ENCODE data around the gene ZBTB49. TPM values are rescaled to one million over a fixed set of nuclear protein-coding genes. Genes with fewer than 3 reads are reported as not detected.

The ZBTB49 gene
- total RNA-seq, 2 experiments from 2014 or later: 5.2 to 6.4 TPM

GRCh38 chr4:4259484-4260100 lies 30.5 kb upstream of the ZBTB49 start:
- ChIA-PET CTCF (interaction anchor here (0.7 to 3.7 kb wide), 31 partner anchors 9 to 260 kb away, joined by 3 to 68 read pairs (median 5); partner anchors contain the start of gene TMEM128), POLR2A (interaction anchor here (0.9 to 1.6 kb wide), 3 partner anchors 10 to 33 kb away, joined by 3 to 6 read pairs (median 5); partner anchors contain the start of gene TMEM128)
- H3K4me3 Mint-ChIP-seq: no peak overlapping the region
- no peaks in the 10 kb centered on the region for H3K9me3 Mint-ChIP-seq (ENCODE audit: insufficient read depth)
- H3K27ac Mint-ChIP-seq: no peak overlapping the region
- DNase-seq (no peak), ATAC-seq (no peak)
- H3K27me3 Mint-ChIP-seq (ENCODE audit: low read depth): peaks cover 3% of the 10 kb centered on the region
- H3K4me1 Mint-ChIP-seq (ENCODE audit: low read depth): peaks cover 3% of the 10 kb centered on the region
- H3K36me3 Mint-ChIP-seq (ENCODE audit: low read depth): no peaks in the 10 kb centered on the region

GRCh38 chr4:4260185-4260751 lies 29.8 kb upstream of the ZBTB49 start:
- ATAC-seq: peak; percentile 98
- Mint-ChIP-seq H3K9me3 (ENCODE audit: insufficient read depth) (no peaks in the 10 kb centered on the region), H3K27me3 (ENCODE audit: low read depth) (peaks cover under 1% of the 10 kb centered on the region)

GRCh38 chr4:4267981-4268380 lies 22.1 kb upstream of the ZBTB49 start:
- peaks cover 25% of the 10 kb centered on the region for H3K4me1 Mint-ChIP-seq (ENCODE audit: low read depth)
- H3K9me3 Mint-ChIP-seq (ENCODE audit: insufficient read depth): no peaks in the 10 kb centered on the region
- no peak overlapping the region for H3K4me3 Mint-ChIP-seq
- no peak for ATAC-seq
- no peaks in the 10 kb centered on the region for H3K27me3 Mint-ChIP-seq (ENCODE audit: low read depth)
- ChIA-PET POLR2A (interaction anchor here (1.1 kb wide), 1 partner anchor 20 kb away, joined by 3 read pairs; the partner anchor contains the start of gene TMEM128), CTCF (interaction anchor here (0.9 to 2.1 kb wide), 7 partner anchors 8 to 67 kb away, joined by 3 to 13 read pairs (median 3); partner anchors contain the start of gene TMEM128)
- H3K27ac Mint-ChIP-seq: no peak overlapping the region
- no peak for DNase-seq
- peaks cover 54% of the 10 kb centered on the region for H3K36me3 Mint-ChIP-seq (ENCODE audit: low read depth)

More at GRCh38 chr4:4260185-4260751, 29.8 kb upstream of the ZBTB49 start:
- DNase-seq: peak; percentile 40
- no peak overlapping the region for H3K27ac Mint-ChIP-seq
- ChIA-PET CTCF (interaction anchor here (0.7 to 3.7 kb wide), 31 partner anchors 8 to 260 kb away, joined by 3 to 68 read pairs (median 5); partner anchors contain the start of gene TMEM128), POLR2A (interaction anchor here (0.9 to 1.6 kb wide), 3 partner anchors 9 to 32 kb away, joined by 3 to 6 read pairs (median 5); partner anchors contain the start of gene TMEM128)
- no peaks in the 10 kb centered on the region for H3K36me3 Mint-ChIP-seq (ENCODE audit: low read depth)
- no peak overlapping the region for H3K4me3 Mint-ChIP-seq
- H3K4me1 Mint-ChIP-seq (ENCODE audit: low read depth): peaks cover 3% of the 10 kb centered on the region

GRCh38 chr4:4268776-4269175 lies 21.3 kb upstream of the ZBTB49 start:
- Mint-ChIP-seq H3K36me3 (ENCODE audit: low read depth) (peaks cover 55% of the 10 kb centered on the region), H3K4me3 (peak overlapping the region; percentile 63), H3K27me3 (ENCODE audit: low read depth) (no peaks in the 10 kb centered on the region), H3K4me1 (ENCODE audit: low read depth) (peaks cover 25% of the 10 kb centered on the region), H3K27ac (peak overlapping the region; percentile 88), H3K9me3 (ENCODE audit: insufficient read depth) (no peaks in the 10 kb centered on the region)
- no peak for DNase-seq
- ATAC-seq: no peak
- CTCF ChIA-PET: interaction anchor here (0.9 to 2.1 kb wide), 6 partner anchors 9 to 161 kb away, joined by 3 to 13 read pairs (median 4); no protein-coding TSS in a partner anchor
- POLR2A ChIA-PET: interaction anchor here (2.0 kb wide), 1 partner anchor 20 kb away, joined by 10 read pairs; the partner anchor contains the start of gene TMEM128

- DNase-seq (peak; percentile 53), ATAC-seq (peak; percentile 77)
- CTCF ChIA-PET: interaction anchor here (1.0 to 2.1 kb wide), 5 partner anchors 9 to 161 kb away, joined by 3 to 13 read pairs (median 4); no protein-coding TSS in a partner anchor
- H3K27me3 Mint-ChIP-seq (ENCODE audit: low read depth): no peaks in the 10 kb centered on the region
- no peaks in the 10 kb centered on the region for H3K9me3 Mint-ChIP-seq (ENCODE audit: insufficient read depth)
- H3K27ac Mint-ChIP-seq: peak overlapping the region; percentile 88
- H3K36me3 Mint-ChIP-seq (ENCODE audit: low read depth): peaks cover 57% of the 10 kb centered on the region
- POLR2A ChIA-PET: interaction anchor here (0.7 to 2.0 kb wide), 2 partner anchors 9 to 21 kb away, joined by 5 to 10 read pairs; partner anchors contain the start of gene TMEM128
- H3K4me1 Mint-ChIP-seq (ENCODE audit: low read depth): peaks cover 26% of the 10 kb centered on the region
- H3K4me3 Mint-ChIP-seq: peak overlapping the region; percentile 63
Measured at GRCh38 chr4:4269331-4269731, 20.7 kb upstream of the ZBTB49 start.

- POLR2A ChIA-PET: interaction anchor here (0.7 to 2.0 kb wide), 2 partner anchors 10 to 22 kb away, joined by 5 to 10 read pairs; partner anchors contain the start of gene TMEM128
Measured at GRCh38 chr4:4269856-4270255, 20.2 kb upstream of the ZBTB49 start.

GRCh38 chr4:4270529-4270928 lies 19.5 kb upstream of the ZBTB49 start:
- peak overlapping the region; percentile 27 for H3K4me3 Mint-ChIP-seq
- H3K36me3 Mint-ChIP-seq (ENCODE audit: low read depth): peaks cover 64% of the 10 kb centered on the region
- POLR2A ChIA-PET: interaction anchor here (2.0 kb wide), 1 partner anchor 22 kb away, joined by 10 read pairs; the partner anchor contains the start of gene TMEM128
- H3K27ac Mint-ChIP-seq: peak overlapping the region; percentile 86
- ATAC-seq (no peak), DNase-seq (no peak)
- no peaks in the 10 kb centered on the region for H3K9me3 Mint-ChIP-seq (ENCODE audit: insufficient read depth)
- H3K4me1 Mint-ChIP-seq (ENCODE audit: low read depth): peaks cover 26% of the 10 kb centered on the region
- H3K27me3 Mint-ChIP-seq (ENCODE audit: low read depth): no peaks in the 10 kb centered on the region
- CTCF ChIA-PET: interaction anchor here (1.0 kb wide), 1 partner anchor 10 kb away, joined by 7 read pairs; no protein-coding TSS in a partner anchor

More at GRCh38 chr4:4269856-4270255, 20.2 kb upstream of the ZBTB49 start:
- Mint-ChIP-seq H3K9me3 (ENCODE audit: insufficient read depth) (no peaks in the 10 kb centered on the region), H3K4me3 (peak overlapping the region; percentile 63), H3K36me3 (ENCODE audit: low read depth) (peaks cover 63% of the 10 kb centered on the region), H3K27me3 (ENCODE audit: low read depth) (no peaks in the 10 kb centered on the region), H3K27ac (peak overlapping the region; percentile 88), H3K4me1 (ENCODE audit: low read depth) (peaks cover 26% of the 10 kb centered on the region)
- CTCF ChIA-PET: interaction anchor here (1.0 kb wide), 1 partner anchor 10 kb away, joined by 7 read pairs; no protein-coding TSS in a partner anchor
- ATAC-seq (peak; percentile 78), DNase-seq (peak; percentile 42)

- Mint-ChIP-seq H3K4me1 (ENCODE audit: low read depth) (peaks cover 25% of the 10 kb centered on the region), H3K4me3 (no peak overlapping the region), H3K9me3 (ENCODE audit: insufficient read depth) (no peaks in the 10 kb centered on the region), H3K27me3 (ENCODE audit: low read depth) (no peaks in the 10 kb centered on the region), H3K36me3 (ENCODE audit: low read depth) (peaks cover 56% of the 10 kb centered on the region), H3K27ac (peak overlapping the region; percentile 14)
- ATAC-seq (no peak), DNase-seq (no peak)
- POLR2A ChIA-PET: no interaction called here
- CTCF ChIA-PET: interaction anchor here (1.0 kb wide), 1 partner anchor 12 kb away, joined by 3 read pairs; no protein-coding TSS in a partner anchor
Measured at GRCh38 chr4:4271912-4272311, 18.1 kb upstream of the ZBTB49 start.

- no peak overlapping the region for H3K4me3 Mint-ChIP-seq
- DNase-seq: no peak
- ChIA-PET CTCF (interaction anchor here (1.2 to 1.9 kb wide), 3 partner anchors 10 to 16 kb away, joined by 3 to 10 read pairs (median 5); partner anchors contain the start of genes LYAR and ZBTB49), POLR2A (no interaction called here)
- H3K9me3 Mint-ChIP-seq (ENCODE audit: insufficient read depth): no peaks in the 10 kb centered on the region
- peaks cover 19% of the 10 kb centered on the region for H3K4me1 Mint-ChIP-seq (ENCODE audit: low read depth)
- no peak for ATAC-seq
- H3K36me3 Mint-ChIP-seq (ENCODE audit: low read depth): peaks cover 53% of the 10 kb centered on the region
- H3K27me3 Mint-ChIP-seq (ENCODE audit: low read depth): no peaks in the 10 kb centered on the region
- no peak overlapping the region for H3K27ac Mint-ChIP-seq
Measured at GRCh38 chr4:4274226-4274625, 15.8 kb upstream of the ZBTB49 start.

- H3K27ac Mint-ChIP-seq: peak overlapping the region; percentile 52
- H3K9me3 Mint-ChIP-seq (ENCODE audit: insufficient read depth): no peaks in the 10 kb centered on the region
- H3K36me3 Mint-ChIP-seq (ENCODE audit: low read depth): peaks cover 51% of the 10 kb centered on the region
- ChIA-PET CTCF (no interaction called here), POLR2A (no interaction called here)
- no peak overlapping the region for H3K4me3 Mint-ChIP-seq
- peaks cover 2% of the 10 kb centered on the region for H3K4me1 Mint-ChIP-seq (ENCODE audit: low read depth)
- DNase-seq: no peak
- no peaks in the 10 kb centered on the region for H3K27me3 Mint-ChIP-seq (ENCODE audit: low read depth)
- no peak for ATAC-seq
Measured at GRCh38 chr4:4277531-4277930, 12.5 kb upstream of the ZBTB49 start.

GRCh38 chr4:4281787-4282186 lies 8.3 kb upstream of the ZBTB49 start:
- POLR2A ChIA-PET: interaction anchor here (0.7 kb wide), 1 partner anchor 260 kb away, joined by 3 read pairs; the partner anchor contains the start of gene STX18
- Mint-ChIP-seq H3K27me3 (ENCODE audit: low read depth) (no peaks in the 10 kb centered on the region), H3K36me3 (ENCODE audit: low read depth) (peaks cover 55% of the 10 kb centered on the region), H3K4me3 (no peak overlapping the region), H3K9me3 (ENCODE audit: insufficient read depth) (no peaks in the 10 kb centered on the region), H3K27ac (no peak overlapping the region), H3K4me1 (ENCODE audit: low read depth) (peaks cover 5% of the 10 kb centered on the region)
- ATAC-seq: no peak
- CTCF ChIA-PET: interaction anchor here (1.4 to 1.6 kb wide), 2 partner anchors 13 to 22 kb away, joined by 3 to 7 read pairs; no protein-coding TSS in a partner anchor
- no peak for DNase-seq

Data from activated CD8-positive, alpha-beta T cell treated with anti-CD3 and anti-CD28 coated beads, Interleukin-2, amount 10 ng/mL, durations not matched to agents 7 days and 5 days (primary cell).